ENCODE measurements around the gene RIMOC1.

- TF ChIP-seq GATA2 (IDR thresholded peaks at IDR 0.05; ENCODE audit: low read depth, low read length): no peak
- no peak for TF ChIP-seq GATA3 (IDR thresholded peaks at IDR 0.05; ENCODE audit: low read depth, low read length)
These were observed 20.9 kb downstream of the RIMOC1 start, which contains the start of gene FBXO4 for GRCh38 chr5:41924872-41925554.

All from SH-SY5Y (cell line).